DMS79 (cell line): ENCODE measurements around the gene TMEM171.

ENCODE experiments used
- DNase-seq: peaks from one replicate; lab custom pipeline; 2025; lab: John Stamatoyannopoulos, UW

Gene TMEM171

DNA sequence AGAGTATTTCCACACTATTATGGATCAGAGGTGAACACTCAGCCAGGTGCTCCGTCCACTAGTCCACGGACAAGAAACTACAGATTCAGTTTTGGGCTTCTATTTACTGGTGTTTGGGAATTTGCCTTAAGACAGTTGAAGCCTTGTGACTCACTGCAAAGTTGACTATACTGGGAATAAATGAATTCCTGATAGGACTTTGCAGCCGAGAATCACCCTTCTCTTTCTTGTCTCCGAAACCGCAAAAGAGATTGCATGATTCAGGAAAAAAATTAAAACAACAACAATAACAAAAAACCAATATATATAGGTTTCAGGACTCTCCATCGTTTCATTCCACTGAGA lies 716 bp downstream of the TMEM171 start:
- no peak for DNase-seq

DNA sequence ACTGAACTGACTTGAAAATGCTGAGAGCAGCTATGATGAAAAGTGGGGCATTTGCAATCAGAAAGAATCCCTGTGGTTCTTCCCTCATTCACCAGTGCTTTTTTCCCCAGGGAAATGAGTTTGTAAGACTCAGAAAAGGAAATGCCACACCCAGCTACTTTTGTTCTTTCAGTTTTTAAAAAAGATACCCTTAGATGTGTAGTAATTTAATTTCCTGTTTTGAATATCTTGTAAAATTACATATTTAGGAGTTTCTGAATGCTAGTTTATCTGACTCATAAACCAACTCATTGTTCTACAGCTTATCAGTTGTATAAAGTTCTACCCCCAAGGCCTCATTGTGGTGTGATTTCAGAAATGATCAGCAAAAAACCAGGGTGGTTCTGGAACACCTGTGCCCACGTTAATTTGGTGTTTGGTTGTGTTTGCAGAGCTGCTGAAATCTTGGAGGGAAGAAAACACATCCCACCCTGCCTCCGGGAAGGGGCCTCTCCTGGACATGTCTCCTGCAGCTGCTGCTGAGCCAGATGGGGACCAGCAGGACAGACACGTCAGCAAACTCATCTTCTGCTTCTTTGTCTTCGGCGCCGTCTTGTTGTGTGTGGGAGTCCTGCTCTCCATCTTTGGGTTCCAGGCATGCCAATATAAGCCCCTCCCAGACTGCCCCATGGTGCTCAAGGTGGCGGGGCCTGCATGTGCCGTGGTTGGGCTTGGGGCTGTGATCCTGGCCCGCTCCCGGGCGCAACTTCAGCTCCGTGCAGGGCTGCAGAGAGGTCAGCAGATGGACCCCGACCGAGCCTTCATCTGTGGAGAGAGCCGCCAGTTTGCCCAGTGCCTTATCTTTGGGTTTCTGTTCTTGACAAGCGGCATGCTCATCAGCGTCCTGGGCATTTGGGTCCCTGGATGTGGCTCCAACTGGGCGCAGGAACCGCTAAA lies 2.8 kb downstream of the TMEM171 start:
- DNase-seq, result no peak

DNA sequence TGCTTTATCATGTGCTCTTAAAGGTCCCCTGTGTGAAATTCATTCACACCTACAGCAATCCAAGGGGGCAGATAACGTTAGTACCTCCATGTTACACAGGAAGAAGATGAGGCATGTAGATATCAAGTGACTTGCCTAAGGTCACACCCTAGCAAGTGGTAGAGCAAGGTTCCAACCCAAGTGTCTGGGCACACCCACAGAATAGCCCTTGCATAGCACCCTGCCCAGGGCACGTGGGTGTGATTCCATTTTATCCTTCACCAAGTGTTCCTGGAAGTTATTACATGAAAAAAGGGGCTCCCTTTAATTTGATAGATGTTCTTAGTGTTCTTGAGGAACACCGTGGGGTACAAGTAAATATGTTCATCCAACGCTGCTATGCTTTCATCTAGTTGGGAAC lies 4.9 kb downstream of the TMEM171 start:
- no peak for DNase-seq

GRCh38 chr5:73126381-73126780 lies 6.0 kb downstream of the TMEM171 start:
- DNase-seq, result no peak

DNA sequence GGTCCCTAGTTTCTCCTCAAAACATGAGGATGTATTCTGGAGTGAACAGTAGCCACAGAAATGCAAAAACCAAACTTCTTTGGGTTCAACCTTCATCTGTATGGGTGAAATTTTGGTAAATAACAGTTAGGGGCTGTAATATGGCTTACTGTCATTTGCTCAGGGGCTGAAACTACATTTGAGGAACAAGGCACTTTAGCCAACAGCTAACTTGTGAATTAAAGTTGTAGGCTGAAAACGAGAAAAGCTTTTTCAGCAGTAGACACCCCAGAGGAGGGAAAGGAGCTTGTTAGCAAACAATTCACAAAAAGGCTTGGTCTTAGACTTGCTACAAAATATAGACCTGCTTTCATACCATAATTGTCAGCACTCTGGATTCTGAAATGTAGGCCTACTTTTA lies 6.6 kb downstream of the TMEM171 start:
- DNase-seq, result no peak

DNA sequence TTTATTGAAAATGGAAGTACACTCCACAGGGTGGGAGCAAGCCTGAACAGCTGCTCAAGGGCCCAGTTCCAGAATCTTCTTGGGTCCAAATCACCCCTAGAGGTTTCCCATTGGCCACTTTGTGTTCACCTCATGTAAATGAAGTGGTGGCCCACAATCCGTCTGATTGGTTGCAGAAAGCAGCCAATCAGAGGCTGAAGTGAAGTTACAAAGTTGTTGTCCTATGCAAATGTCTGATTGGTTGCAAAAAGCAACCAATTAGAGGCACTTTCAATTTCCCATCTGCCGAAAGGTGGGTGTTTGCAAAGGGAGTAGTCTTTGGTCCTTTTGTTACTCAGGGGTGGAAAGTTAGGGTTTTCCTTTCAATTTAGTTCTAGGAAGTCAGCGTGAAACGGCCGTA lies 8.8 kb downstream of the TMEM171 start:
- no peak for DNase-seq

- no peak for DNase-seq
Measured at GRCh38 chr5:73130811-73131210, 10.4 kb downstream of the TMEM171 start.

- DNase-seq, result no peak
Measured at GRCh38 chr5:73131711-73132425, 11.5 kb downstream of the TMEM171 start.

GRCh38 chr5:73132759-73133158 lies 12.4 kb downstream of the TMEM171 start:
- no peak for DNase-seq

DNA sequence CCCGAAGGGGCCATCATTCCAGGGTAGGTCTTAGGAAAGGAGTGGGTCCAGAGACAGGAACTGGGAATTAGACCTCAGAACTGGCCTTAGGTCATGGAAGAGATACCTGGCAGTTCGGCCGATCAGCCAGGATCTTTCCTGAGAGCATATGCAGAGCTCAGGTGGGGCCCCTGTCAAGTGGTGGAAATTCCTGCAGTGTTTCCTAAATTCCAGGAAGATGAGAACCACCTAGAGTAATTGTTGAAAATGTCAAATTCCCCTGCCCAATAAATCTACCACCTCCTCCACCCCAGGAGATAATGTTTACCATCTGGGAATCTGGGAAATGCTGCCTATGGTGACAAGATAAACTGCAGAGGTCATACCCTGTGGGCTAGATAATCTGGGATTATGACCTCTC lies 14.6 kb downstream of the TMEM171 start:
- DNase-seq, result no peak

- no peak for DNase-seq
Measured at GRCh38 chr5:73135429-73136054, 15.2 kb downstream of the TMEM171 start.

DNA sequence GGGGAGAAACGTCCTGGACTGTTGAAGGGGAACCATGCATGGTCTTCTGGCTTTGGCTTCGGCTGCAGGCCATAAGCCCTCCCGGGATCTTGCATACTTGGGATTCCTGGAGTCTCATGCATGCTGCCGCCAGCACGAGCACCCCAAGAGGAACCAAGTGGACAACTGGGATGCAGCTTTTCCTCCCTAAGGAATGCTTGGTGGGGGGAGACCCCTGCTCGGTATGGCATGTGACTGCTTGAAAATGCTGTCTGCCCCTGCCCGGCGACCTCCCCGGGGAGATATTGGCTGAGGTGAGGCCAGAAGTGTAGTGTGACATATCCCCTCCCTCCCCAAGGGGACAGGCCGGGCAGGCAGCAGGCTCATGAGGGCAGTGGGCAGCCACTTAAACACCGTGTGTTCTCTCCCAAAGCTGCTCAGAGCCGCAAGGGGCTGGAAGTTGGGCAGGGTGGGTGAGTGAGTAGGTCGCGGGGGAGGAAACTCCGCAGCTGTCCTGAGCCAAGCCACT lies 15.7 kb downstream of the TMEM171 start:
- DNase-seq, result no peak

GRCh38 chr5:73137563-73138530 lies 17.5 kb downstream of the TMEM171 start:
- DNase-seq, result no peak

GRCh38 chr5:73139485-73139884 lies 19.1 kb downstream of the TMEM171 start:
- DNase-seq, result no peak

GRCh38 chr5:73140801-73141200 lies 20.4 kb downstream of the TMEM171 start:
- DNase-seq, result no peak

DNA sequence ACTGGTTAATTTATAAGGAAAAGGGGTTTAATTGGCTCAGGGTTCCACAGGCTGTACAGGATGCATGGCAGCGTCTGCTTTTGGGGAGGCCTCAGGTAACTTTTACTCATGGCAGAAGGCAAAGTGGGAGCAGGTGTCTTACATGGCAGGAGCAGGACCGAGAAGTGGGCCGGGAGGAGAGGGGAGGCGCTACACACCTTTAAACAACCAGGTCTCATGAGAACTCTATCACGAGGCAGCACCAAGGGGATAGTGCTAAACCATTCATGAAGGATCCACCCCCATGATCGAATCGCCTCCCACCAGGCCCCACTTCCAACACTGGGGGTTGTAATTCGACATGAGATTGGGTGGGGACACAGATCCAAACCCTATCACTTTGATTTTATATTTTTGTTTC lies 21.7 kb downstream of the TMEM171 start:
- no peak for DNase-seq

- DNase-seq, result no peak
Measured at GRCh38 chr5:73143716-73144115, 23.3 kb downstream of the TMEM171 start.

GRCh38 chr5:73149540-73149939 lies 29.2 kb downstream of the TMEM171 start:
- no peak for DNase-seq

GRCh38 chr5:73150876-73151275 lies 30.5 kb downstream of the TMEM171 start:
- no peak for DNase-seq

GRCh38 chr5:73151766-73152410 lies 31.5 kb downstream of the TMEM171 start:
- DNase-seq, result no peak
